Right forelimb (tissue), 1 donor: Measurements from ENCODE around the gene PALLD.
"Not testable (repeated sequence)": the region's sequence is repeated elsewhere in the genome, so short reads cannot be mapped to it uniquely, and the experiment has no call there.

Source experiments
- DNase-seq: peaks from one replicate; pipeline ENCODE4 v3.0.0-alpha.2; 2018

The PALLD gene

DNA sequence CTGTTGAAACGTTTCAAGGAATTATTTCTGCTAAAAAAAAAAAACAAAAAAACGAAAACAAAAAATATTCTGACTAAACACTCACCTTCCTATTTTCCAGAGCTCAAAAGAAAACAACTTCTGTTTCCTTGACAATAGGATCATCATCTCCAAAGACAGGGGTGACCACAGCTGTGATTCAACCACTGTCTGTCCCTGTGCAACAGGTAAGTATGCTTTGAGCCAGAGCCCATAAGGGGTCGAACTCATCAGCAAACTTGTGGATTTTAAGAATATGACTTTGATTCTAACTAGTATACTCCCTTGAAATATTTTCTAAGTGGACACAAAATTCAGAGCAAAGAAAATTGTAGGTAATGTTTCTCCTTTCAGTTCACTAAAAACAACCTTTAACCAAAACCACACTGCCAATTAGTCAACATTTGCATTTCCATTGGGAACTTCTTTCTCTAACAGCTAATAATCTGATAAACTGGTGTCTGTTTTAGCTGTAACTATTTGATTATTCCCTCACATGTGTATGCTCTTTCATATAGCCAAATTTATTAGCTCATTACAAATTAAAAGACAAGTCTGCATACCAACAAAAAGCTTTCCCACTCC is 186.1 kb downstream of the PALLD start:
- DNase-seq, result no peak

GRCh38 chr4:168683595-168683994 is 186.7 kb downstream of the PALLD start:
- DNase-seq, result no peak

GRCh38 chr4:168685136-168685809 is 188.4 kb downstream of the PALLD start:
- no peak for DNase-seq

- DNase-seq, result no peak
Observed at GRCh38 chr4:168688584-168688983, 191.7 kb downstream of the PALLD start.

GRCh38 chr4:168689791-168690190 is 192.9 kb downstream of the PALLD start:
- no peak for DNase-seq

DNA sequence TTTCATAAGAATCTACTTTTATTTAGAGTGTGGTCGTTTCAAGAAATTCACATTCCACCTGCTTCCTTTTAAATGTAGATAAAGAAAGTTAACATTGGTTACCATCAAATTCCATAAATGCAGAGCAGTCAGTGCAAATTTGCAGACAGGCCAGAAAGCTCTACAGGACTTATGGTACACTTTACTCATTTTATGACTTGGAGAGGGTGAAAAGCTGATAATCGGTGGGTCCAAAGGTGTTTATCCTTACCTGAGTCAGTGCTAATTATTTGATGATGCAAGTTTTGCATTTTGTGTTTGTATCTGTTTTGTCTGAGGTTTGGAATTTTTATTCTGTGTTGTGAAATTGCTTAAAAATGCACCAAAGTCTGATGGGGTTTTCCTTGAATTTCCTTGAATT is 193.3 kb downstream of the PALLD start:
- DNase-seq, result no peak

DNA sequence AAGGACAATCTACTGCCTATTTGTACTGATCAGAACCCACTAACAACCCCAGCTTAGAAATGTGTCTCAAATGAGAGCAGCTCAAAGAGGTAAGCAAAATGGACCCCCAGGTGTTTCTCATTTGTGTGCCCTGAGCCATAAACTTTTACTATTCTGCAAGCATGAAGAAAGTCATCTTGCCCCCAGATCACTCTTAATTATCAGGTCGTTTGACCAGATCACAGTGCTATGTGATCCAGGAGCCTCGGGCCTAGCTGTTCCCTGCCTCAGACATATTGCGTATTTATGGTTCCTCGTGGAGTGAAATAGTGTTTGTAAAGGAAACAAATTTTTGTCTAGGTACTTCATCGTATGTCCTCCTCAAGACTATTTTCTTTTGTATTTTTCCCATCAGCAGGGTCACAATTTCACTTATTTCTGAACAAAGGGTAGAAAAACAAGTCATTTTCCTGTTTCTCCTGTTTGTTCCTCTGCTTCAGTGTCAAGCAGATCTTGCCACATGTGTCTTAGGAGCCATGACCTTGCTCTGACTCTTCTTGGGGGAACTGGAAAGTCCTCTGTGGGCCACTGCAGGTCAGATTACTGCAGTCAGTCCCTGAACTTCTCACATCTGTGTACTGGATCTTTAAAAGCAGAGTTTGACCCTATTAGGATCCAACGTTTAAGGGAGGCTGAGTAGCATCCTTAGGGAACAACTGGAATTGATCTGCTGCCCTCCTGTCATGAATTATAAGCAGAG is 194.9 kb downstream of the PALLD start:
- DNase-seq, result no peak

DNA sequence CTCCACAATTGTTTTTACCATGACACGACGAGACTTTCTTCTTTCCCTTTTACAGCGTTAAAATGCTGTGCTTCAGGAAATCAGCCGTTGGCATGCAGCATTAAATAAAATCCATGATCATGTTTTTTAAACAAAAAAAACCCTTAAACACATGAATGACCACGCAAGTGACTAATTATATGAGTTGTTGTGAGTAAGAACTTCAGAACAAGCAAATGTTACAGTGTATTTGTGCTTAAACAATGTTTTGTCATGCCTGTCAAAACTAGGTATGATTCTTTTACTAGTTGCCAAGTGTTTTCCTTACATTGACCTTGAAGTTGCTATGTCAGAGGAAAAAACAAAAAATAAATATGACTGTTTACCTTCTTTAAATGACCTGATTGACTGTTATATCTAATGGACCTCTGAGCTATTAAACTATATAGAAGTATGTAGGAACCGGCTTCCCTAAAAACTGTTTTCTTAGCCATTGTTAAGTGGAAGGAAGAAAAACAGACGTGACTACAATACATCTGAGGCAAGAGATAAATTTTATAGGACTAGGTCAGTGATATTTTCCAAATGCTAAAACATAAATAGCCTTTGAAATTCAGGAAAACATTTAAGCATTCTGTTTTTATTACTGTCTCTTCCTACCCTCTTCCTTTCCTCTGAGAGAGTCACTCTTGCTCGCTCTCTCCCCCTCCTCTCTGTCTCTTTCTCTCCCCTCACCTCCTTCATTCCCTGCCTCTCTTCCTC is 197.1 kb downstream of the PALLD start:
- DNase-seq, result no peak

DNA sequence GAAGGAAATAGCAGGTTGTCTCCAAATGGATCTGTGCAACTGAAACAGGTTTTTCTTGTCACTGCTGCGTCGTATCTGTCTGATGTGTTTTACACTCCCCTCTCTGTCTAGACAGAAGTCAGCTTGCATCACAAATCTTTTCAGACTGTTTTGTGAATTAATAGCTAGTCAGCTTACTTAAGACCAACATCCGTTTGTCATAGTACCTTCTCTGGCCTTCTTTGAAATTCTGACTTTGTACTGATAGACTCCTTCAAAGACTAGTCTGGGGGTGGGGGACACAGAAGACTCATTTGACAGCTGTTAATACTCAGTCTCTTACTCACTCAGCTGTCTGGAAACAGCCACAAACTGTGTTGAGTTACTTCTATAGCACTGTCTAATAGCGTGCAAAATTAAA is 197.8 kb downstream of the PALLD start:
- DNase-seq, result no peak

- no peak for DNase-seq
Observed at GRCh38 chr4:168695288-168695687, 198.4 kb downstream of the PALLD start.

DNA sequence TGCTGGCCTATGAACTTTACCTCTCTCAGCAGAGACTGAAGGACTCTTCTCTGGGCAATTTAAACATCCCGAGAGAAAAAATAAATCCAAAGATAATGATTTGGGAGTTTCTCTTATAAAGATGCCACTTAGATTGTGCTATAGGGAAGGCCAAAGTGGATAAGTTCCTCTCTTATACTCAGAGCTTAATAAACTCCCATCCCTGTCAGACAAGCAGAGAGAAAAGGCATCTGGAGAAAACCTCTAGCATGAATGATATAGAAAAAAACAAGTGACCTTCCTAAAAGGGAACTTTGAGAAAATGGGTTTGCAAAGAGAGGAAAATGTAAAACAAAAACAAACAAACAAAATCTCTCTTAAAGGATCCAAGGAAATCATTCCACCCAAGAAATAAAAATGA is 199.4 kb downstream of the PALLD start:
- no peak for DNase-seq

DNA sequence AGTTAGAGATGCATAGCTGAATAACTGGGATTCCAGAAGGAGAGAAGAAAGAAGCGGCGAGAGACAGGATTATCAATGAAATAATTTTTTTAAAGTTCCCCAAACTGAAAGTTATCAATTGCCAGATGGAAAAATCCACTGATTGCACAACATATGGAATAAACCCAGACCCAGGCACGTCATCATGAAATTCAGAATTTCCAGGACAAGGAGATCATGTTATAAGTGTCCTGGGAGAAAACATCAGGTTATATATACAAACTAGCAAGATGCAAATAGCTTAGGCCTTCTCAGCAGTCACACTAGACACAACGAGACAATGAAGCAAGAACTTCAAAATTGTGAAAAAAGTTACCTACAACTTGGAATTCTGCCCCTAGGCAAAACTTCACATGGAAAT is 200.0 kb downstream of the PALLD start:
- DNase-seq, result no peak

DNA sequence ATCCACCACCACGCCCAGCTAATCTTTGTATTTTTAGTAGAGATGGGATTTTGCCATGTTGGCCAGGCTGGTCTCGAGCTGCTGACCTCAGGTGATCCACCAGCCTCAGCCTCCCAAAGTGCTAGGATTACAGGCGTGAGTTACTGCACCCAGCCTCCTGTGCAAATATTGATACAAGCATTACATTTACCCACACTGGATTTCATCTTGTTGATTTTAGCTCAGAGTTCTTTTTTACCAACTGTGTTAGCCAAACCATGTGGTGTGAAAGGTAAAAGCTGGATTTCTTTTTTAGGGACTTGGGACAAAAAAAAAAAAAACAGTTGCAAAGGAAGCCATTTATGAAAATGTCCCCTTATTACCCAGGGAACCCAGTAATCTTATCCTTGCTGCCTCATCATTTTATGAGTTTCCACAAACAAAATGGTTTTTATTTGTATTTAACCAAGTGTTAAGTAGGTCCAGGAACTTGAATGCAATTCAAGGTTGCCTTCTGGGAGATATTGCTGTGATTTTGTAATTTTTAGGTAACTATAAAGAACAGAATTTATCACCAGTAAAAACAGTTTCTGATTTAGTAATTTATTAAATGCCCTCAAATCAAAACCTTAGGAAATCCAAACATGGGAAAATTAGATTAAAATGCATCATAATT is 202.5 kb downstream of the PALLD start:
- DNase-seq, result no peak

GRCh38 chr4:168701061-168701460 is 204.2 kb downstream of the PALLD start:
- no peak for DNase-seq

DNA sequence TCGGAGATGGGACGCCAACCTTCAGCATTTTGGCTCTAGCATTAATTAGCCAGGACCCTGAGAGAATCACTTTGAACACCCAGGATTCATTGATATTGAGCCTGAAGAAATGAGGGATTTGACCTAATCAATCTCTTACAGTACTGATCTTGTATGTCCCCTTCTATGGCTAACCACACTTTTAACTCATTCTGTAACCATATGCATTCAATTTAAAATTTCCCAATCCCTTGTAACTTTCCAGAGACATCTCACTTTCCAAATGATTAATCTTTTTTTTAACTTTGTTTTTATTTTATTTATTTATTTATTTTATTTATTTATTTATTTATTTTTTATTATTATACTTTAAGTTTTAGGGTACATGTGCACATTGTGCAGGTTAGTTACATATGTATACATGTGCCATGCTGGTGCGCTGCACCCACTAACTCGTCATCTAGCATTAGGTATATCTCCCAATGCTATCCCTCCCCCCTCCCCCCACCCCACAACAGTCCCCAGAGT is 205.8 kb downstream of the PALLD start:
- not testable (repeated sequence) for DNase-seq

DNA sequence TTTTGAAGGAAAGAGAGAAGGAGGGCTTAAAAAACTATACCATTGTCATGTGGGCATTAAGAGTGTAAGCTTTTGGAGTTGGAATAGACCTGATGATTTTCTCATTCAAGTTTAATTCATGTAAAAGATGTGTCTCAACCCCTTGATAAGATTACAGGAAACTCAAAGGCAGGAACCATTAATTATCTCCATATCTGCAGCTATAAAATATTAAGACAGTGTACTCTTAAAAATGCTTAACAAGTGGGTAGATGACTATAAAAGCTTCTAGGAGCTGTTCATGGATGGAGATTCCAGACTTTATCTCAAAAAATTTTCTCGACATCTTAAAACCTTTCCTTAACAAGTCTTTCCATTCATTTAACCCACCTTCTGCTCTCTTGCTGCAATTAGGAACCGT is 208.3 kb downstream of the PALLD start:
- no peak for DNase-seq

GRCh38 chr4:168707205-168707604 is 210.4 kb downstream of the PALLD start:
- DNase-seq, result no peak

DNA sequence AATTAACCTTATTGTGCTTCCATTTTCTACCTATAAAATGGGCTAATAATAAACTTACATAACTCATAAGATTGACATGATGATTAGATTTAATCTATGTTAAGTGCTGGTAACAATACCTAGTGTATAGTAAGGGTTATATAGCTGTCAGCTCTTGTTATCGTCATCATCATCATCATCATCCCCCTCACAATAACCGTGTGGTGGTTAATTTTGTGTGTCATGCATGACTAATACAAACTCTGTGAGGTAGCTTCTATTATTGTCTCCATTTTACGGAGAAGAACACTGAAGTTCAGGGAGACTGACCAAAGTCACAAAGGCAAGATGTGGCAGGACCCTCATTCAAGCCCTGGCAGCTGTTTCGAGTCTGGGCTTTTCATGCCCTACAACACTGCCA is 211.3 kb downstream of the PALLD start:
- no peak for DNase-seq

DNA sequence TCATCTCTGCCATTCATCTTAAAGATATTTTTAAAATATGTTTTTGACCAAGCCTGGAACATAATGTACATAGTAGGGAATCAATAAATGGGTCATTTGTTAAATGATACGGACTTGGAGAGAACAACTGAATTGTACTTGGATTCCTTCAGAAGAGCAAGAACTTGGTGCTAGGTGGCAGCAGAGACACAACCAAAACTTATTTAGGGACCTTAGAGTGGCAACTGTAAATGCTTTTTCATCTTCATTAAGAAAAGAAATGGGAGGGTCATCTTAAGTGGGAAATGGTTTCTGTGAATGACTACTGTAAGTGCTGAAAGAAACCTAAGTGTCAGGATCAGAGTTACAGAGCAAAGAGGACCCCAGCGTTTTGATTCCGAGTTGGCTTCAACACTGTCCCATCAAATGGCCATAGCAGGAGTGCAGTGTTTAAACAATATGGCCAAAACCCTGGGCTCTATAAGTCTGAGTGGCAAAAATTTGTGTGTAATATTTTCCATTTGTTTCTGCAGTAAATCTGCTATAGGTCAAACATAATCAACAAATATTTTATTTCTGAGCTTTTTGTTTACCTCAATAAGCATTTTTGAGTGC is 213.6 kb downstream of the PALLD start:
- peak; percentile 56 for DNase-seq

- DNase-seq, result no peak
Observed at GRCh38 chr4:168711197-168712140, 214.6 kb downstream of the PALLD start.

DNA sequence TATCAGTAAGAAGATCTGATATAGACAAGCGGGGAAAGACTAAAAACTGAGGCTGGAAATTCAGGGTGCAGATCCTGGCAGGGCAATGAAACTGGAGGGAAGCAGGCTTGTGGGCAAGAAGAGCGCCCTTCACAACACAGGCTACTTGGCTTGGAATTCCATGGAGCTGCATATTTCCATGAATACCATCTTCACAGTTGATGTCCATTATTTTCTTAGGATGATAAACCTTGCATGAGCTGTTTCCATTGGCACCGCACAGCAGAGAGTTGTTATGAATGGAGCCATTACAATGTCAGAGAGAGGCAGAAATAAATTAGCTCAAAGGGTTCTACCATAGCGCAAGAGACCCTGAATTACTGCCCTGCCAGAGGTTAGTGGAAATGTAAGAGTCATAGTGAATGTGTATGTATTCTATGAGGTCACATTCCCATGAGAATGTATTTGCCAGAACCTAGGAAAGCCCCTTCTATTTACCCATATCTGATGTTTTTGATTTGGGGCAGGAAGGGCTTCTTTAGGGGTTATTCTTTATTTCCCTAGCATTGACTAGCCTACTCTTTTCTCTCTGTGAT is 215.6 kb downstream of the PALLD start:
- DNase-seq, result no peak
